Fibroblast of lung (primary cell): Measurements from ENCODE around the gene COL15A1. TPM values are rescaled to one million over a fixed set of nuclear protein-coding genes. Genes with fewer than 3 reads are reported as not detected.

Source experiments
- DNase-seq, 2 donors: peaks; one replicate each; pipeline versions ENCODE4 v3.0.0 to v3.0.0-alpha.2; 2010; ENCODE audit warnings: low read depth in 2 of 2
- H2AFZ ChIP-seq: 2 replicates; pipeline ENCODE4 v1.5.1; 2012; ENCODE audit warnings: low read length, control low read depth, inconsistent platforms
- H3K27ac ChIP-seq: 2 replicates; pipeline ENCODE4 v1.5.1; 2011; ENCODE audit warnings: low read length, control low read depth; ENCODE audit not compliant: insufficient read depth
- H3K27me3 ChIP-seq: 2 replicates; pipeline ENCODE4 v1.5.1; 2011; ENCODE audit warnings: mild to moderate bottlenecking, low read length; ENCODE audit not compliant: control insufficient read depth, insufficient read depth
- H3K36me3 ChIP-seq: 2 replicates; pipeline ENCODE4 v1.5.1; 2011; ENCODE audit warnings: low read length; ENCODE audit not compliant: control insufficient read depth, insufficient read depth
- H3K4me1 ChIP-seq: 2 replicates; pipeline ENCODE4 v1.5.1; 2011; ENCODE audit warnings: low read length; ENCODE audit not compliant: control insufficient read depth, insufficient read depth; ENCODE audit errors: extremely low read depth
- H3K4me2 ChIP-seq: 2 replicates; pipeline ENCODE4 v1.5.1; 2011; ENCODE audit warnings: low read length, control low read depth; ENCODE audit not compliant: insufficient read depth; ENCODE audit errors: extremely low read depth
- H3K4me3 ChIP-seq, 4 experiments: fragments of 200-600 bp in 1 of 4; sonication (generic) in 1 of 4; replicated peaks in 1 of 4; 2 replicates each; pipeline ENCODE4 v1.5.1; 2011 to 2016; ENCODE audit warnings: low read length in 4 of 4, low read depth in 3 of 4, mild to moderate bottlenecking in 3 of 4, control low read depth in 2 of 4, inconsistent platforms in 1 of 4, mixed read lengths in 1 of 4; ENCODE audit not compliant: insufficient read depth in 1 of 4; ENCODE audit errors: control extremely low read depth in 1 of 4
- H3K79me2 ChIP-seq: 2 replicates; pipeline ENCODE4 v1.5.1; 2012; ENCODE audit warnings: mild to moderate bottlenecking, low read length, inconsistent platforms; ENCODE audit not compliant: control insufficient read depth, insufficient read depth
- H3K9ac ChIP-seq: 2 replicates; pipeline ENCODE4 v1.5.1; 2011; ENCODE audit warnings: mild to moderate bottlenecking, low read length, control low read depth; ENCODE audit not compliant: insufficient read depth
- H3K9me3 ChIP-seq: 2 replicates; pipeline ENCODE4 v1.5.1; 2012; ENCODE audit warnings: low read depth, low read length; ENCODE audit not compliant: control insufficient read depth, insufficient read depth
- H4K20me1 ChIP-seq: 2 replicates; pipeline ENCODE4 v1.5.1; 2011; ENCODE audit warnings: low read length; ENCODE audit not compliant: control insufficient read depth, insufficient read depth; ENCODE audit errors: extremely low read depth
- EZH2 ChIP-seq: IDR thresholded peaks from 2 replicates; pipeline ENCODE4 v1.5.1; 2012; ENCODE audit warnings: low read length, control low read depth, mild to moderate bottlenecking; ENCODE audit errors: missing control alignments
- polyA plus RNA-seq, 2 donors: library from polyadenylated mRNA; depleted of rRNA in 1 of 2; stranded (reverse) in 1 of 2; unstranded in 1 of 2; fragments of >200 nt; gene quantifications; 2 replicates each; pipeline ENCODE4 v1.2.1, GENCODE V29; 2011 to 2012; ENCODE audit warnings: missing spikeins in 1 of 2
- total RNA-seq: library from RNA; depleted of rRNA; stranded (reverse); fragments of >200 nt; gene quantifications from 2 replicates; pipeline ENCODE4 v1.2.1, GENCODE V29; 2014
- TF ChIP-seq, protein P1 (sequence below), 2 donors: IDR thresholded peaks in 1 of 2; conservative IDR thresholded peaks in 1 of 2; 1 replicate in 1 of 2; 2 replicates in 1 of 2; pipeline ENCODE4 v1.5.1; 2011 to 2012; ENCODE audit warnings: low read length in 2 of 2, control low read depth in 1 of 2, inconsistent platforms in 1 of 2, low read depth in 1 of 2, mild to moderate bottlenecking in 1 of 2

COL15A1 gene
- total and polyA plus RNA-seq, 2 donors (not counting 1 experiment from before 2014, with no cell fraction given), result 13.3 to 41.0 TPM

DNA sequence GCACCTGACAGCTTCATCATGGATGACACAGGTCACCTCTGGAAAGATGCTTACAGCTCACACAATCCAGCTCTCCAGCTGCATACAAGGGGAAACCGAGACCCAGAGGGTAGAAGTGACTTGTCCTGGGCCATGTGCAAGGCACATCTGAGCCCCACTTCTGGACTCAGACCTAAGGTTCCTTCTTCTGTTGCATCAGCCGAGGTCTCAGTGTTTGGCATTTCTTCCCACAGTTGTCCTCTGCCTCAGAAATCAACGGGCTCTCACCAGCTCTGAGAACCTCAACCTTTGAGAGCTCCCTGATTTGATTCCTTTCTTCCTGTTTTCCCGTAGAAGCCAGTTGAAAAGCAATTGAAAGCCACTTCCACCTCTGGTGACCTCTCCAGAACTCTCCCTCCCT lies 38.7 kb upstream of the COL15A1 start:
- H3K4me2 ChIP-seq, result no peak overlapping the region
- H3K9ac ChIP-seq, result no peak overlapping the region
- no peak overlapping the region for H3K27ac ChIP-seq
- TF ChIP-seq, protein P1, sequence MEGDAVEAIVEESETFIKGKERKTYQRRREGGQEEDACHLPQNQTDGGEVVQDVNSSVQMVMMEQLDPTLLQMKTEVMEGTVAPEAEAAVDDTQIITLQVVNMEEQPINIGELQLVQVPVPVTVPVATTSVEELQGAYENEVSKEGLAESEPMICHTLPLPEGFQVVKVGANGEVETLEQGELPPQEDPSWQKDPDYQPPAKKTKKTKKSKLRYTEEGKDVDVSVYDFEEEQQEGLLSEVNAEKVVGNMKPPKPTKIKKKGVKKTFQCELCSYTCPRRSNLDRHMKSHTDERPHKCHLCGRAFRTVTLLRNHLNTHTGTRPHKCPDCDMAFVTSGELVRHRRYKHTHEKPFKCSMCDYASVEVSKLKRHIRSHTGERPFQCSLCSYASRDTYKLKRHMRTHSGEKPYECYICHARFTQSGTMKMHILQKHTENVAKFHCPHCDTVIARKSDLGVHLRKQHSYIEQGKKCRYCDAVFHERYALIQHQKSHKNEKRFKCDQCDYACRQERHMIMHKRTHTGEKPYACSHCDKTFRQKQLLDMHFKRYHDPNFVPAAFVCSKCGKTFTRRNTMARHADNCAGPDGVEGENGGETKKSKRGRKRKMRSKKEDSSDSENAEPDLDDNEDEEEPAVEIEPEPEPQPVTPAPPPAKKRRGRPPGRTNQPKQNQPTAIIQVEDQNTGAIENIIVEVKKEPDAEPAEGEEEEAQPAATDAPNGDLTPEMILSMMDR (conservative IDR thresholded peaks at IDR 0.05 in 1 of 2, IDR thresholded peaks at IDR 0.05 in 1 of 2; ENCODE audit: low read depth in 1 of 2, low read length in 2 of 2), result no peak
- TF ChIP-seq EZH2, result no peak
- no peaks in the 10 kb centered on the region for H4K20me1 ChIP-seq
- no peak overlapping the region for H3K4me3 ChIP-seq
- DNase-seq, result no peak
- no peak overlapping the region for H2AFZ ChIP-seq
- H3K9me3 ChIP-seq, result no peaks in the 10 kb centered on the region
- no peaks in the 10 kb centered on the region for H3K79me2 ChIP-seq
- no peaks in the 10 kb centered on the region for H3K36me3 ChIP-seq
- peaks cover 21% of the 10 kb centered on the region for H3K4me1 ChIP-seq
- no peaks in the 10 kb centered on the region for H3K27me3 ChIP-seq

DNA sequence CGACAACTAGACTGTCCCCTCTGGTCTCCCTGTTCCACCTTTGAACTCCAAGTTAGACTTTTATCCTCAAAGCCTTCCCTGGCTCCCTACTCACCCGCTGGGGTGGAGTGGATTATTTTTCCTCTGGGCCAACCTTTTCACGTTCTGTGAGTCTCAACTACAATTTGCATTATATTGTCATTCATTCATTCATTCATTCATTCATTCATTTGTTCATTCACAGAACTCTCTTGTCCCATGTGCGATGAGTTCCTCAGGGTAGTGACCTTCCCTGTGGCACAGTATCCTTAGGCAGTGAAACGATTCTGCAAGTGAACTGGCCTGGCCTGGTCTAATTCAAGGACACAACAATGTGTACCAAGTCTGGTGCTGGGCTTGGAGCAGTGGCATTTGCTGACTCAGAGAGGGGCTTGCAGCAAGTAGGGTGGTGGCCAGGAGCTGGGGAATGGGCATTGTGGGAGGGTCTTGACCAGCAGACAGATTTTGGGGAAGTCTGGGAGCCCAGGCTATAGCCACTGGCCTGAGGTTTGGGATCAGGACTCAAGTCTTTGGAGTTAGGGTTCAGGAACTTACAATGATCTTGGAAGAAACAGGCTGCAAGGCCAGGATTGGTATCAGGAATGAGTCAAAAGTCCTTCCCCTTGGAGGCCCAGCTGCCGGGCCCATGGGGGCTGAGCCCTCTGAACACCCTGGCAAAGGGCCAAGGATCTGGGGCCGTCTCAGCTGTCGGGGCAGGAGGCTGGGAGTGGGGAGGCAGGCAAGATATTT lies 37.2 kb upstream of the COL15A1 start:
- no peak overlapping the region for H3K4me2 ChIP-seq
- H3K36me3 ChIP-seq, result no peaks in the 10 kb centered on the region
- no peak overlapping the region for H3K4me3 ChIP-seq
- peak; percentile 36 to 68 for DNase-seq
- H3K9ac ChIP-seq, result no peak overlapping the region
- peaks cover 21% of the 10 kb centered on the region for H3K4me1 ChIP-seq
- no peak overlapping the region for H2AFZ ChIP-seq
- H3K27me3 ChIP-seq, result no peaks in the 10 kb centered on the region
- H3K9me3 ChIP-seq, result no peaks in the 10 kb centered on the region
- no peaks in the 10 kb centered on the region for H3K79me2 ChIP-seq
- TF ChIP-seq EZH2, result no peak
- TF ChIP-seq, protein P1 (conservative IDR thresholded peaks at IDR 0.05 in 1 of 2, IDR thresholded peaks at IDR 0.05 in 1 of 2; ENCODE audit: low read depth in 1 of 2, low read length in 2 of 2), result no peak
- H4K20me1 ChIP-seq, result no peaks in the 10 kb centered on the region
- peak overlapping the region; percentile 0 for H3K27ac ChIP-seq

DNA sequence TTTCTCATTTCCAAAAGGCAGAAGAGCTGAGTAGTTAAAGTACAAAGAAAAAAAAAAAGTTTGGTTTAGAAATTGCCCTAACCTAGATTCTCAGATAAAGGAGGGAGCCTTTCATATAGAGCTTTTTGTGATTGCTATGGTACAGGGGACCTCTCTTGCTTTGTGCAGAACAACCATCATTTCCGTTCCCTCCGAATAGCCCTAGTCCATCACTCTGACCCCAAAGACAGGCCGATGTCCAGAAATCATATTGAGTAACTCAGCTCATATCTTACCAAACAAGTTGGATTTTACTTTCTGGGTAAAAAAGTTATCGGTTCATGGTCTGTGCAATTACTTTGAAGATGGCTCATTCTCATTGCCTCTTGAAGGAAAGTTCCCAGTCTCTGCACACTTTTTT lies 36.7 kb upstream of the COL15A1 start:
- DNase-seq, result no peak
- H3K36me3 ChIP-seq, result no peaks in the 10 kb centered on the region
- H3K4me2 ChIP-seq, result no peak overlapping the region
- H3K79me2 ChIP-seq, result no peaks in the 10 kb centered on the region
- H3K27ac ChIP-seq, result peak overlapping the region; percentile 0
- no peaks in the 10 kb centered on the region for H3K9me3 ChIP-seq
- H3K4me3 ChIP-seq, result no peak overlapping the region
- H4K20me1 ChIP-seq, result no peaks in the 10 kb centered on the region
- H2AFZ ChIP-seq, result no peak overlapping the region
- peaks cover 21% of the 10 kb centered on the region for H3K4me1 ChIP-seq
- TF ChIP-seq EZH2, result no peak
- TF ChIP-seq, protein P1 (conservative IDR thresholded peaks at IDR 0.05 in 1 of 2, IDR thresholded peaks at IDR 0.05 in 1 of 2; ENCODE audit: low read depth in 1 of 2, low read length in 2 of 2), result no peak
- no peak overlapping the region for H3K9ac ChIP-seq
- H3K27me3 ChIP-seq, result no peaks in the 10 kb centered on the region
